Panc1 (cell line): Measurements from ENCODE around the gene PTPRJ. TPM values are rescaled to one million over a fixed set of nuclear protein-coding genes. Genes with fewer than 3 reads are reported as not detected.

Source experiments
- ATAC-seq: fragments of 200-7000 bp; cut with Tn5 transposase; 2 replicates; pipeline ENCODE4 v1.9.1; 2020; ENCODE audit warnings: mild to moderate bottlenecking, moderate library complexity
- BruUV-seq: library from RNA; stranded (reverse); fragments of 400-500 nt; replicated peaks from 2 replicates; lab custom pipeline; 2021; lab: Mats Ljungman, UMichigan
- CTCF ChIA-PET: fragments of 300-600 bp; sonication (Branson Sonifier 250); formaldehyde crosslinking; loops from one replicate; lab custom pipeline; 2022; ENCODE audit warnings: antibody characterized with exemption; lab: Charles Lee
- POLR2A ChIA-PET: fragments of 300-600 bp; sonication (Branson Sonifier 250); formaldehyde crosslinking; loops from one replicate; lab custom pipeline; 2022; ENCODE audit warnings: antibody characterized with exemption; lab: Charles Lee
- DNase-seq: peaks from one replicate; pipeline ENCODE4 v3.0.0-alpha.2; 2010; ENCODE audit warnings: low read depth, low spot score
- H3K27ac ChIP-seq: 2 replicates; pipeline ENCODE4 v1.5.1; 2011; ENCODE audit warnings: mild to moderate bottlenecking, low read length, inconsistent platforms
- H3K27me3 ChIP-seq: fragments of 200-500 bp; sonication (Bioruptor generic); 2 replicates; pipeline ENCODE4 v1.6.0; 2014; ENCODE audit warnings: low read length, inconsistent platforms; ENCODE audit not compliant: control insufficient read depth, insufficient read depth
- H3K36me3 ChIP-seq: fragments of 200-500 bp; sonication (Bioruptor generic); 2 replicates; pipeline ENCODE4 v1.5.1; 2014; ENCODE audit warnings: inconsistent platforms, mild to moderate bottlenecking, low read length, moderate library complexity; ENCODE audit not compliant: control insufficient read depth, insufficient read depth
- H3K4me1 ChIP-seq: 2 replicates; pipeline ENCODE4 v1.5.1; 2011; ENCODE audit warnings: inconsistent platforms, mild to moderate bottlenecking, low read length, moderate library complexity; ENCODE audit not compliant: control insufficient read depth, insufficient read depth
- H3K4me3 ChIP-seq, 2 experiments: 2 replicates each; pipeline ENCODE4 v1.5.1; 2011 to 2012; ENCODE audit warnings: low read depth in 2 of 2, low read length in 2 of 2, mild to moderate bottlenecking in 2 of 2, inconsistent platforms in 1 of 2, moderate library complexity in 1 of 2
- H3K9me3 ChIP-seq: fragments of 200-500 bp; sonication (Bioruptor generic); 2 replicates; pipeline ENCODE4 v1.5.1; 2014; ENCODE audit warnings: low read depth, mild to moderate bottlenecking, inconsistent platforms, low read length, moderate library complexity; ENCODE audit not compliant: control insufficient read depth, insufficient read depth
- POLR2AphosphoS5 ChIP-seq: IDR thresholded peaks from 2 replicates; pipeline ENCODE4 v1.6.1; 2012; ENCODE audit warnings: mild to moderate bottlenecking, low read depth, low read length, moderate library complexity
- SIN3A ChIP-seq: IDR thresholded peaks from 2 replicates; pipeline ENCODE4 v1.6.1; 2012; ENCODE audit warnings: low read depth, mild to moderate bottlenecking, low read length, moderate library complexity, borderline replicate concordance; ENCODE audit not compliant: insufficient read depth
- TCF7L2 ChIP-seq: IDR thresholded peaks from 2 replicates; pipeline ENCODE4 v1.6.1; 2011; ENCODE audit warnings: mild to moderate bottlenecking, low read depth, low read length, inconsistent platforms
- in situ Hi-C: cut with HindIII; loops from 2 replicates; pipeline ENCODE4 v1.10.0; 2016; ENCODE audit warnings: low sequenced_read_pairs, low pct_unique_long_range_greater_than_20kb
- intact Hi-C: fragments of 100-400 bp; cut with micrococcal nuclease; formaldehyde crosslinking; loops from one replicate; pipeline ENCODE4 v1.10.0; 2022; ENCODE audit not compliant: unreplicated experiment
- total RNA-seq: library from RNA; stranded (reverse); gene quantifications from one replicate; pipeline ENCODE4 v1.2.1, GENCODE V29; 2021; ENCODE audit not compliant: unreplicated experiment
- TF ChIP-seq, protein P1 (sequence below): fragments of 450-650 bp; IDR thresholded peaks from 2 replicates; pipeline ENCODE4 v1.5.1; 2017; ENCODE audit warnings: mild to moderate bottlenecking
- TF ChIP-seq, protein P2 (sequence below), 2 experiments: IDR thresholded peaks; 2 replicates each; pipeline ENCODE4 v1.6.1; 2011 to 2012; ENCODE audit warnings: low read depth in 2 of 2, control low read depth in 1 of 2, low read length in 1 of 2, mild to moderate bottlenecking in 1 of 2, moderate library complexity in 1 of 2; ENCODE audit not compliant: insufficient read depth in 1 of 2

The PTPRJ gene
- total RNA-seq, 1 experiment from 2014 or later: 73.6 TPM

DNA sequence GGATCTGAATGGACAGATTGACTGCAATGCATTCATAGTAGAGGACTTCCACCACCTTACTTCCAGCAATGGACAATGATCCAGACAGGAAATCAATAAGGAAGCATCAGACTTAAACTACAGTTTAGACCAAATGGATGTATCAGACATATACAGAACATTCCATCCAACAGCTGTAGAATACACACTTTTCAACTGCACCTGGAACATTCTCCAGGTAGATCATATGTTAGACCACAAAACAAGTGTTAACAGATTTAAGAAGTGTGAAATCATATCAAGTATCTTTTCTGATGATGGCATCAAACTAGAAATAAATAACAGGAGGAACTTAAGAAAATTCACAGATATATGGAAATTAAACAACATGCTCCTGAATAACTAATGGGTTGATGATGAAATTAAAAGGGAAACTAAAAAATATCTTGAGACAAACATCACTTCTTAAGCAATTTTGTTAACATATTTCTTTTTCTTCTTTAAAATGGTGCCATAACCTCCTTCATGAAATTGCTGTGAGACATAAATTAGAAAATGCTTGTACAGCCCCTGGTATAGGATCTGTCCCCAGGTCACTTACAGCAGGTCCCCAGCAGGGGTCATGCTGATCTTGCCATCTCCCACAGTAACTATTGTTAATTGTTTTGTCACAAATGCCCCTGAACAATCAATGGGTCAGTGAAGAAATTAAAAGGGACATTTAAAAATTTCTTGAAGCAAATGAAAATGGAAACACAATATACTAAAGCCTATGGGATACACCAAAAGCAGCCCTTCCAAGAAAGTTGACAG lies 136.3 kb downstream of the PTPRJ start:
- Histone ChIP-seq H3K27me3 (no peaks in the 10 kb centered on the region), H3K4me1 (no peaks in the 10 kb centered on the region), H3K36me3 (no peaks in the 10 kb centered on the region), H3K27ac (no peak overlapping the region), H3K9me3 (peaks cover 5% of the 10 kb centered on the region; the same call in 1 of the 2 replicates), H3K4me3 (no peak overlapping the region)
- BruUV-seq: no TSS peak
- intact Hi-C loops: no loop called here
- CTCF ChIA-PET: interaction anchor here (0.7 kb wide), 1 partner anchor 288 kb away, joined by 3 read pairs; no protein-coding TSS in a partner anchor
- in situ Hi-C loops: no loop called here
- ATAC-seq (peak; percentile 81), DNase-seq (no peak)
- no peak for TF ChIP-seq SIN3A
- TF ChIP-seq, protein P1, sequence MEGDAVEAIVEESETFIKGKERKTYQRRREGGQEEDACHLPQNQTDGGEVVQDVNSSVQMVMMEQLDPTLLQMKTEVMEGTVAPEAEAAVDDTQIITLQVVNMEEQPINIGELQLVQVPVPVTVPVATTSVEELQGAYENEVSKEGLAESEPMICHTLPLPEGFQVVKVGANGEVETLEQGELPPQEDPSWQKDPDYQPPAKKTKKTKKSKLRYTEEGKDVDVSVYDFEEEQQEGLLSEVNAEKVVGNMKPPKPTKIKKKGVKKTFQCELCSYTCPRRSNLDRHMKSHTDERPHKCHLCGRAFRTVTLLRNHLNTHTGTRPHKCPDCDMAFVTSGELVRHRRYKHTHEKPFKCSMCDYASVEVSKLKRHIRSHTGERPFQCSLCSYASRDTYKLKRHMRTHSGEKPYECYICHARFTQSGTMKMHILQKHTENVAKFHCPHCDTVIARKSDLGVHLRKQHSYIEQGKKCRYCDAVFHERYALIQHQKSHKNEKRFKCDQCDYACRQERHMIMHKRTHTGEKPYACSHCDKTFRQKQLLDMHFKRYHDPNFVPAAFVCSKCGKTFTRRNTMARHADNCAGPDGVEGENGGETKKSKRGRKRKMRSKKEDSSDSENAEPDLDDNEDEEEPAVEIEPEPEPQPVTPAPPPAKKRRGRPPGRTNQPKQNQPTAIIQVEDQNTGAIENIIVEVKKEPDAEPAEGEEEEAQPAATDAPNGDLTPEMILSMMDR: peak; percentile 69
- TF ChIP-seq, protein P2, sequence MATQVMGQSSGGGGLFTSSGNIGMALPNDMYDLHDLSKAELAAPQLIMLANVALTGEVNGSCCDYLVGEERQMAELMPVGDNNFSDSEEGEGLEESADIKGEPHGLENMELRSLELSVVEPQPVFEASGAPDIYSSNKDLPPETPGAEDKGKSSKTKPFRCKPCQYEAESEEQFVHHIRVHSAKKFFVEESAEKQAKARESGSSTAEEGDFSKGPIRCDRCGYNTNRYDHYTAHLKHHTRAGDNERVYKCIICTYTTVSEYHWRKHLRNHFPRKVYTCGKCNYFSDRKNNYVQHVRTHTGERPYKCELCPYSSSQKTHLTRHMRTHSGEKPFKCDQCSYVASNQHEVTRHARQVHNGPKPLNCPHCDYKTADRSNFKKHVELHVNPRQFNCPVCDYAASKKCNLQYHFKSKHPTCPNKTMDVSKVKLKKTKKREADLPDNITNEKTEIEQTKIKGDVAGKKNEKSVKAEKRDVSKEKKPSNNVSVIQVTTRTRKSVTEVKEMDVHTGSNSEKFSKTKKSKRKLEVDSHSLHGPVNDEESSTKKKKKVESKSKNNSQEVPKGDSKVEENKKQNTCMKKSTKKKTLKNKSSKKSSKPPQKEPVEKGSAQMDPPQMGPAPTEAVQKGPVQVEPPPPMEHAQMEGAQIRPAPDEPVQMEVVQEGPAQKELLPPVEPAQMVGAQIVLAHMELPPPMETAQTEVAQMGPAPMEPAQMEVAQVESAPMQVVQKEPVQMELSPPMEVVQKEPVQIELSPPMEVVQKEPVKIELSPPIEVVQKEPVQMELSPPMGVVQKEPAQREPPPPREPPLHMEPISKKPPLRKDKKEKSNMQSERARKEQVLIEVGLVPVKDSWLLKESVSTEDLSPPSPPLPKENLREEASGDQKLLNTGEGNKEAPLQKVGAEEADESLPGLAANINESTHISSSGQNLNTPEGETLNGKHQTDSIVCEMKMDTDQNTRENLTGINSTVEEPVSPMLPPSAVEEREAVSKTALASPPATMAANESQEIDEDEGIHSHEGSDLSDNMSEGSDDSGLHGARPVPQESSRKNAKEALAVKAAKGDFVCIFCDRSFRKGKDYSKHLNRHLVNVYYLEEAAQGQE (IDR thresholded peaks at IDR 0.05; ENCODE audit: insufficient read depth in 1 of 2, low read depth in 2 of 2, low read length in 1 of 2): no peak
- POLR2A ChIA-PET: no interaction called here

DNA sequence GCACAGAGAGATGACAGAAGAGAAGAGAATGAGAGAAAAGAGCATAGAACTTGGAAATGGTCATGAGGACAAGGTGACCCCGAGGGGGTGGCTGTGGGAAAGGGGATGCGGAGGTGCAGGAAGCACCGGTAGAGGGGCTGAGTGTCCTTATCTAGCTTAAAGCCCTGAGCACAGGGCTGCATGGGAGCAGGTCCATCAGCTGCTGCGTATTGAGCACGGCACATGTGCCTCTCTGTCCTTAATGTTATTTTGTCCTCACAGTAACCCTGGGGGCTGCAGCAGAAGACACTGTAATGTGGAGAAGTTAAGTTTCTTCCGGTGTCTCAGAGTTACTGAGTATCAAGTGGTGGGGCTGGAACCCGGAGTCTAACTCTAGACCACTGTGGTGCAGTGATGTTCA lies 141.9 kb downstream of the PTPRJ start:
- TF ChIP-seq, protein P2 (IDR thresholded peaks at IDR 0.05; ENCODE audit: insufficient read depth in 1 of 2, low read depth in 2 of 2, low read length in 1 of 2): no peak
- TF ChIP-seq, protein P1: no peak
- no peak for TF ChIP-seq TCF7L2
- TF ChIP-seq POLR2AphosphoS5: no peak
- no peak for TF ChIP-seq SIN3A
- H3K9me3 ChIP-seq: no peaks in the 10 kb centered on the region
- ATAC-seq: no peak
- CTCF ChIA-PET: interaction anchor here (0.6 kb wide), 1 partner anchor 13 kb away, joined by 3 read pairs; no protein-coding TSS in a partner anchor
- POLR2A ChIA-PET: no interaction called here
- intact Hi-C loops (no loop called here), in situ Hi-C loops (no loop called here)
- BruUV-seq: no TSS peak
- H3K4me1 ChIP-seq: no peaks in the 10 kb centered on the region
- no peaks in the 10 kb centered on the region for H3K27me3 ChIP-seq
- no peak overlapping the region for H3K27ac ChIP-seq
- no peaks in the 10 kb centered on the region; the same call in 1 of the 2 replicates for H3K36me3 ChIP-seq
- DNase-seq: no peak
- H3K4me3 ChIP-seq: no peak overlapping the region
